Measurements from ENCODE around the gene SUSD2.
"Not testable (repeated sequence)": the region's sequence is repeated elsewhere in the genome, so short reads cannot be mapped to it uniquely, and the experiment has no call there.

The SUSD2 gene

DNA sequence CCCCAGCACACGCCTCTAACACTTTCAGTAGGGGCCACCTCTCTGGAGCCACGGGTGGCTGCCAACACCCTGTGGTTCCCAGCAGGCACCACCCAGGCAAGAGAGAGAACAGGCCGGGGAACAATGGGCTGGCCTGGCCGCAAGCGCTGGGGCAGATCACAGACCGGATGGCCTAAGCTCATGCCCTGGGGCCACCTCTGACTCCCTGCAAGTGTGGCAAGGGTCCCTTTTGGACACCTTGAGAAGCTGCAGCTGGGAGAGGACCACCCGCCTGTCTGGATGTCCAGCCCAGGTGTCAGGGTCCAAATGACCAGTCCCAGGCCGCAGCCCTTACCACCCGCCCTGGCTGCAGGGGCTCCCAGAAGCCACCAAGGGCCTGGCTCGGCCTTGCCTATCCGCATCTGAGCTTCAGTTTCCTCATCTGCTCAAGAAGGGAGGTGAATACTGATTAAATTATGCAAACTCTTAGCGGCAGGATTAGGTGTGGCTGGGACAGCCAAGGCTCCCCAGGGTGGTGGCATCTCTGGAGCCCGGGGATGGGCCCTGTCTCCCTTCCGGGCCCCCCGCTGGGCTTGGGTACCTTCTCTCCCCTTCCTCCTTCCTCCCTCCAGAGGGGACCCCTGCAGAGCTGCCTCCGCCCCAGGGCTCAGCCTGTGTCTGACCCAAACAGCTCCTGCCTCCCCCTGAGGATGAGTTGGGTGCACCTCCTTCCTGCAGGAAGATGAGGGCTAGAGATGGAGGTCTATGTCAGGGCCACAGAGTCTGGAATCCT is 785 bp upstream of the SUSD2 start:
- Histone ChIP-seq H3K36me3 (ENCODE audit: control insufficient read depth in 1 of 2, insufficient read depth in 2 of 2, low read length in 2 of 2) (peaks cover 0 to 27% of the 10 kb centered on the region in 2 donors), H3K4me3 (ENCODE audit: low read depth in 1 of 2, low read length in 2 of 2) (no peak overlapping the region), H3K4me1 (ENCODE audit: control insufficient read depth in 1 of 2, insufficient read depth in 2 of 2, low read length in 2 of 2) (peaks cover 10 to 13% of the 10 kb centered on the region in 2 donors), H3K9ac (ENCODE audit: low read depth in 1 of 2, low read length in 2 of 2) (no peak overlapping the region), H3K27me3 (ENCODE audit: control insufficient read depth in 1 of 2, insufficient read depth in 2 of 2, low read length in 2 of 2) (no peaks in the 10 kb centered on the region), H3K27ac (ENCODE audit: low read depth, low read length) (no peak overlapping the region), H3K9me3 (ENCODE audit: control insufficient read depth in 1 of 2, low read length in 2 of 2) (no peaks in the 10 kb centered on the region)

GRCh38 chr22:24181996-24182899 is 961 bp downstream of the SUSD2 start:
- peaks cover 10 to 13% of the 10 kb centered on the region in 2 donors for H3K4me1 ChIP-seq (ENCODE audit: control insufficient read depth in 1 of 2, insufficient read depth in 2 of 2, low read length in 2 of 2)
- no peaks in the 10 kb centered on the region for H3K9me3 ChIP-seq (ENCODE audit: control insufficient read depth in 1 of 2, low read length in 2 of 2)
- H3K4me3 ChIP-seq (ENCODE audit: low read depth in 1 of 2, low read length in 2 of 2) = no peak overlapping the region
- H3K27me3 ChIP-seq (ENCODE audit: control insufficient read depth in 1 of 2, insufficient read depth in 2 of 2, low read length in 2 of 2) = no peaks in the 10 kb centered on the region
- H3K27ac ChIP-seq (ENCODE audit: low read depth, low read length) = no peak overlapping the region
- no peak overlapping the region for H3K9ac ChIP-seq (ENCODE audit: low read depth in 1 of 2, low read length in 2 of 2)
- peaks cover 0 to 11% of the 10 kb centered on the region in 2 donors for H3K36me3 ChIP-seq (ENCODE audit: control insufficient read depth in 1 of 2, insufficient read depth in 2 of 2, low read length in 2 of 2)

- peaks cover 10 to 13% of the 10 kb centered on the region in 2 donors for H3K4me1 ChIP-seq (ENCODE audit: control insufficient read depth in 1 of 2, insufficient read depth in 2 of 2, low read length in 2 of 2)
- H3K9ac ChIP-seq (ENCODE audit: low read depth in 1 of 2, low read length in 2 of 2); H3K4me3 ChIP-seq (ENCODE audit: low read depth in 1 of 2, low read length in 2 of 2); H3K9me3 ChIP-seq (ENCODE audit: control insufficient read depth in 1 of 2, low read length in 2 of 2); H3K36me3 ChIP-seq (ENCODE audit: control insufficient read depth in 1 of 2, insufficient read depth in 2 of 2, low read length in 2 of 2); H3K27me3 ChIP-seq (ENCODE audit: control insufficient read depth in 1 of 2, insufficient read depth in 2 of 2, low read length in 2 of 2); H3K27ac ChIP-seq (ENCODE audit: low read depth, low read length): not testable (repeated sequence)
These were observed 1.6 kb downstream of the SUSD2 start for GRCh38 chr22:24182900-24183246.

GRCh38 chr22:24183321-24184031 is 2.2 kb downstream of the SUSD2 start:
- peaks cover 10 to 13% of the 10 kb centered on the region in 2 donors for H3K4me1 ChIP-seq (ENCODE audit: control insufficient read depth in 1 of 2, insufficient read depth in 2 of 2, low read length in 2 of 2)
- H3K9ac ChIP-seq (ENCODE audit: low read depth in 1 of 2, low read length in 2 of 2) = no peak overlapping the region
- H3K27ac ChIP-seq (ENCODE audit: low read depth, low read length) = no peak overlapping the region
- H3K9me3 ChIP-seq (ENCODE audit: control insufficient read depth in 1 of 2, low read length in 2 of 2) = no peaks in the 10 kb centered on the region
- H3K36me3 ChIP-seq (ENCODE audit: control insufficient read depth in 1 of 2, insufficient read depth in 2 of 2, low read length in 2 of 2) = peaks cover 0 to 1% of the 10 kb centered on the region in 2 donors
- no peak overlapping the region for H3K4me3 ChIP-seq (ENCODE audit: low read depth in 1 of 2, low read length in 2 of 2)
- no peaks in the 10 kb centered on the region for H3K27me3 ChIP-seq (ENCODE audit: control insufficient read depth in 1 of 2, insufficient read depth in 2 of 2, low read length in 2 of 2)

DNA sequence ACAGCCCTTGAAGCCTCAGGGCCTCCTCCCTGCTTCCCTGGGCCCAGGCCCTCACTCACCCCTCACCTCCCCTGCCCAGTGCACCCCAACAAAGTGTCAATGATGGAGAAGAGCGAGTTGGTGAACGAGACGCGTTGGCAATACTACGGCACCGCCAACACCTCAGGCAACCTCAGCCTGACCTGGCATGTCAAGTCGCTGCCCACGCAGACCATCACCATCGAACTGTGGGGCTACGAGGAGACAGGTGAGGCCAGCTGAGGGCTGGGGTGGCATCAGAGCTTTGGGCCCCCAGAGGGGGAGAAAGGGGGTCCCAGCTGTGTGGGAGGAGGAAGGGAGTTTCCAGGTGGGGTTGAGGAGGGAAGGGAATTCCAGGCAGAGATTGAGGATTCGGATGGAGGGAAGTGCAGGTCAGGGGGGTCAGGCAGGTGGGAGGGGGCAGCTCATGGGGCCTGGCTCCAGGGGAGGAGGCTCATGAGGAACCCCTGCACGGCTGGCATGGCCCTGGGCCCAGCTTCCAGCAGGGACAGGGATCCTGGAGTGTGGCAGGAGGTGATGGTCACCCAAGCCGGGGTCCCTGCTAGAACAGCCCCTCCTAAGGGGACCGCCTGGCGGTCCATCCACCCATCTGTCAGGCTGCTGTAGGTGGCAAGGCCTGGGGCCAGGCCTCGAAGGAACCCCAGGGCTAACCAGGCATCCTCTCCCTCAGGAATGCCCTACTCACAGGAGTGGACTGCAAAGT is 2.9 kb downstream of the SUSD2 start:
- Histone ChIP-seq H3K9me3 (ENCODE audit: control insufficient read depth in 1 of 2, low read length in 2 of 2) (no peaks in the 10 kb centered on the region), H3K9ac (ENCODE audit: low read depth in 1 of 2, low read length in 2 of 2) (no peak overlapping the region), H3K27ac (ENCODE audit: low read depth, low read length) (no peak overlapping the region), H3K4me3 (ENCODE audit: low read depth in 1 of 2, low read length in 2 of 2) (no peak overlapping the region), H3K27me3 (ENCODE audit: control insufficient read depth in 1 of 2, insufficient read depth in 2 of 2, low read length in 2 of 2) (no peaks in the 10 kb centered on the region), H3K36me3 (ENCODE audit: control insufficient read depth in 1 of 2, insufficient read depth in 2 of 2, low read length in 2 of 2) (no peaks in the 10 kb centered on the region), H3K4me1 (ENCODE audit: control insufficient read depth in 1 of 2, insufficient read depth in 2 of 2, low read length in 2 of 2) (peaks cover 10 to 16% of the 10 kb centered on the region in 2 donors)

GRCh38 chr22:24185001-24185500 is 3.8 kb downstream of the SUSD2 start:
- Histone ChIP-seq H3K9ac (ENCODE audit: low read depth in 1 of 2, low read length in 2 of 2) (no peak overlapping the region), H3K27me3 (ENCODE audit: control insufficient read depth in 1 of 2, insufficient read depth in 2 of 2, low read length in 2 of 2) (no peaks in the 10 kb centered on the region), H3K36me3 (ENCODE audit: control insufficient read depth in 1 of 2, insufficient read depth in 2 of 2, low read length in 2 of 2) (no peaks in the 10 kb centered on the region), H3K4me1 (ENCODE audit: control insufficient read depth in 1 of 2, insufficient read depth in 2 of 2, low read length in 2 of 2) (peaks cover 13 to 20% of the 10 kb centered on the region in 2 donors), H3K4me3 (ENCODE audit: low read depth in 1 of 2, low read length in 2 of 2) (no peak overlapping the region), H3K9me3 (ENCODE audit: control insufficient read depth in 1 of 2, low read length in 2 of 2) (no peaks in the 10 kb centered on the region), H3K27ac (ENCODE audit: low read depth, low read length) (no peak overlapping the region)

- Histone ChIP-seq H3K9me3 (ENCODE audit: control insufficient read depth in 1 of 2, low read length in 2 of 2) (no peaks in the 10 kb centered on the region), H3K4me3 (ENCODE audit: low read depth in 1 of 2, low read length in 2 of 2) (no peak overlapping the region), H3K9ac (ENCODE audit: low read depth in 1 of 2, low read length in 2 of 2) (no peak overlapping the region), H3K4me1 (ENCODE audit: control insufficient read depth in 1 of 2, insufficient read depth in 2 of 2, low read length in 2 of 2) (peaks cover 13 to 19% of the 10 kb centered on the region in 2 donors), H3K27me3 (ENCODE audit: control insufficient read depth in 1 of 2, insufficient read depth in 2 of 2, low read length in 2 of 2) (no peaks in the 10 kb centered on the region), H3K27ac (ENCODE audit: low read depth, low read length) (no peak overlapping the region), H3K36me3 (ENCODE audit: control insufficient read depth in 1 of 2, insufficient read depth in 2 of 2, low read length in 2 of 2) (no peaks in the 10 kb centered on the region)
These were observed 4.4 kb downstream of the SUSD2 start for GRCh38 chr22:24185501-24186351.

- H3K9ac ChIP-seq (ENCODE audit: low read depth in 1 of 2, low read length in 2 of 2) = no peak overlapping the region
- no peaks in the 10 kb centered on the region for H3K36me3 ChIP-seq (ENCODE audit: control insufficient read depth in 1 of 2, insufficient read depth in 2 of 2, low read length in 2 of 2)
- no peaks in the 10 kb centered on the region for H3K27me3 ChIP-seq (ENCODE audit: control insufficient read depth in 1 of 2, insufficient read depth in 2 of 2, low read length in 2 of 2)
- no peak overlapping the region for H3K4me3 ChIP-seq (ENCODE audit: low read depth in 1 of 2, low read length in 2 of 2)
- no peak overlapping the region for H3K27ac ChIP-seq (ENCODE audit: low read depth, low read length)
- H3K9me3 ChIP-seq (ENCODE audit: control insufficient read depth in 1 of 2, low read length in 2 of 2) = no peaks in the 10 kb centered on the region
- H3K4me1 ChIP-seq (ENCODE audit: control insufficient read depth in 1 of 2, insufficient read depth in 2 of 2, low read length in 2 of 2) = peaks cover 8 to 15% of the 10 kb centered on the region in 2 donors
These were observed 5.1 kb downstream of the SUSD2 start for GRCh38 chr22:24186352-24186740.

Measured in duodenal mucosa (tissue), 2 donors.